HepG2 (cell line): Measurements from ENCODE around the gene PANX1. TPM values are rescaled to one million over a fixed set of nuclear protein-coding genes. Genes with fewer than 3 reads are reported as not detected.
A peak's percentile ranks its signal among the peaks of the same experiment; 100 is the strongest.

ENCODE experiments used
- CAMTA2 ChIP-seq: sonication (generic); formaldehyde crosslinking; IDR thresholded peaks from 2 replicates; pipeline ENCODE4 v1.4.0; 2020; ENCODE audit warnings: mild to moderate bottlenecking, missing genetic modification reagents, borderline replicate concordance
- ELF4 ChIP-seq: sonication (generic); formaldehyde crosslinking; IDR thresholded peaks from 2 replicates; pipeline ENCODE4 v1.5.0; 2020; ENCODE audit warnings: missing genetic modification reagents, mild to moderate bottlenecking, moderate library complexity, borderline replicate concordance
- ERF ChIP-seq: IDR thresholded peaks from 2 replicates; pipeline ENCODE4 v1.6.1; 2018; ENCODE audit warnings: missing biosample characterization, missing genetic modification reagents
- ETV5 ChIP-seq: IDR thresholded peaks from 2 replicates; pipeline ENCODE4 v1.6.1; 2018; ENCODE audit warnings: missing biosample characterization, missing genetic modification reagents, inconsistent platforms, borderline replicate concordance
- IKZF5 ChIP-seq: IDR thresholded peaks from 2 replicates; pipeline ENCODE4 v1.6.1; 2018; ENCODE audit warnings: missing genetic modification reagents, mild to moderate bottlenecking, missing compliant biosample characterization
- MXD4 ChIP-seq: IDR thresholded peaks from 2 replicates; pipeline ENCODE4 v1.6.1; 2016; ENCODE audit warnings: mild to moderate bottlenecking, missing biosample characterization, missing genetic modification reagents
- SKIL ChIP-seq: sonication (generic); formaldehyde crosslinking; IDR thresholded peaks from 2 replicates; pipeline ENCODE4 v1.8.0; 2022; ENCODE audit warnings: missing genetic modification reagents, mild to moderate bottlenecking, moderate library complexity, borderline replicate concordance
- ZNF274 ChIP-seq: sonication (generic); formaldehyde crosslinking; IDR thresholded peaks from 2 replicates; pipeline ENCODE4 v1.5.1; 2020; ENCODE audit warnings: mild to moderate bottlenecking, missing genetic modification reagents
- ZNF326 ChIP-seq: sonication (generic); formaldehyde crosslinking; IDR thresholded peaks from 2 replicates; pipeline ENCODE4 v1.4.0; 2020; ENCODE audit warnings: missing genetic modification reagents, borderline replicate concordance
- ZNF337 ChIP-seq: sonication (generic); formaldehyde crosslinking; IDR thresholded peaks from 2 replicates; pipeline ENCODE4 v1.5.1; 2020; ENCODE audit warnings: missing genetic modification reagents, low read depth, mild to moderate bottlenecking, borderline replicate concordance
- polyA plus RNA-seq, 8 experiments: library from polyadenylated mRNA; depleted of rRNA in 3 of 8; stranded (reverse) in 7 of 8; unstranded in 1 of 8; fragments of >200 nt; fragmentation: Illumina TruSeq in 4 of 8; extraction: Trizol in 4 of 8; gene quantifications; 2 replicates each; pipeline versions ENCODE4 v1.2.1 to v1.2.3, GENCODE V29; 2011 to 2016; ENCODE audit warnings: low read depth in 4 of 8, missing spikeins in 1 of 8, mixed read lengths in 1 of 8; ENCODE audit not compliant: insufficient read depth in 1 of 8
- total RNA-seq, 5 experiments: library from RNA; depleted of rRNA; stranded (reverse); fragments of >200 nt; fragmentation: Illumina TruSeq; extraction: Trizol; gene quantifications; 2 replicates each; pipeline ENCODE4 v1.2.3, GENCODE V29; 2016; ENCODE audit warnings: low read depth in 1 of 5
- TF ChIP-seq, protein P1 (sequence below): sonication (generic); formaldehyde crosslinking; IDR thresholded peaks from 2 replicates; pipeline ENCODE4 v1.4.0; 2020; ENCODE audit warnings: missing genetic modification reagents
- TF ChIP-seq, protein P2 (sequence below): sonication (generic); formaldehyde crosslinking; IDR thresholded peaks from 2 replicates; pipeline ENCODE4 v1.4.0; 2020; ENCODE audit warnings: missing genetic modification reagents
- TF ChIP-seq, protein P3 (sequence below): IDR thresholded peaks from 2 replicates; pipeline ENCODE4 v1.6.1; 2018; ENCODE audit warnings: missing genetic modification reagents
- TF ChIP-seq, protein P4 (sequence below): sonication (generic); formaldehyde crosslinking; IDR thresholded peaks from 2 replicates; pipeline ENCODE4 v1.8.1; 2023; ENCODE audit warnings: mild to moderate bottlenecking, missing genetic modification reagents

The PANX1 gene
- total and polyA plus RNA-seq, 2 of the 13 experiments (the other 11 are each of a cell fraction or from before 2014, with no cell fraction given), result 8.3 to 24.8 TPM

- TF ChIP-seq, protein P1, sequence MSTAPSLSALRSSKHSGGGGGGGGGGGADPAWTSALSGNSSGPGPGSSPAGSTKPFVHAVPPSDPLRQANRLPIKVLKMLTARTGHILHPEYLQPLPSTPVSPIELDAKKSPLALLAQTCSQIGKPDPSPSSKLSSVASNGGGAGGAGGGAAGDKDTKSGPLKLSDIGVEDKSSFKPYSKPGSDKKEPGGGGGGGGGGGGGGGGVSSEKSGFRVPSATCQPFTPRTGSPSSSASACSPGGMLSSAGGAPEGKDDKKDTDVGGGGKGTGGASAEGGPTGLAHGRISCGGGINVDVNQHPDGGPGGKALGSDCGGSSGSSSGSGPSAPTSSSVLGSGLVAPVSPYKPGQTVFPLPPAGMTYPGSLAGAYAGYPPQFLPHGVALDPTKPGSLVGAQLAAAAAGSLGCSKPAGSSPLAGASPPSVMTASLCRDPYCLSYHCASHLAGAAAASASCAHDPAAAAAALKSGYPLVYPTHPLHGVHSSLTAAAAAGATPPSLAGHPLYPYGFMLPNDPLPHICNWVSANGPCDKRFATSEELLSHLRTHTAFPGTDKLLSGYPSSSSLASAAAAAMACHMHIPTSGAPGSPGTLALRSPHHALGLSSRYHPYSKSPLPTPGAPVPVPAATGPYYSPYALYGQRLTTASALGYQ, result no peak
- 0 out of 2 replicates have a peak, but pooled peaks have one; percentile 12 for TF ChIP-seq CAMTA2
- 0 out of 2 replicates have a peak, but pooled peaks have one; percentile 4 for TF ChIP-seq MXD4 (CRISPR knock-in tag)
- TF ChIP-seq ETV5 (CRISPR knock-in tag), result no peak
- TF ChIP-seq, protein P2, sequence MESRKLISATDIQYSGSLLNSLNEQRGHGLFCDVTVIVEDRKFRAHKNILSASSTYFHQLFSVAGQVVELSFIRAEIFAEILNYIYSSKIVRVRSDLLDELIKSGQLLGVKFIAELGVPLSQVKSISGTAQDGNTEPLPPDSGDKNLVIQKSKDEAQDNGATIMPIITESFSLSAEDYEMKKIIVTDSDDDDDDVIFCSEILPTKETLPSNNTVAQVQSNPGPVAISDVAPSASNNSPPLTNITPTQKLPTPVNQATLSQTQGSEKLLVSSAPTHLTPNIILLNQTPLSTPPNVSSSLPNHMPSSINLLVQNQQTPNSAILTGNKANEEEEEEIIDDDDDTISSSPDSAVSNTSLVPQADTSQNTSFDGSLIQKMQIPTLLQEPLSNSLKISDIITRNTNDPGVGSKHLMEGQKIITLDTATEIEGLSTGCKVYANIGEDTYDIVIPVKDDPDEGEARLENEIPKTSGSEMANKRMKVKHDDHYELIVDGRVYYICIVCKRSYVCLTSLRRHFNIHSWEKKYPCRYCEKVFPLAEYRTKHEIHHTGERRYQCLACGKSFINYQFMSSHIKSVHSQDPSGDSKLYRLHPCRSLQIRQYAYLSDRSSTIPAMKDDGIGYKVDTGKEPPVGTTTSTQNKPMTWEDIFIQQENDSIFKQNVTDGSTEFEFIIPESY, result 0 out of 2 replicates have a peak, but pooled peaks have one; percentile 0
- no peak for TF ChIP-seq SKIL
- TF ChIP-seq, protein P3, sequence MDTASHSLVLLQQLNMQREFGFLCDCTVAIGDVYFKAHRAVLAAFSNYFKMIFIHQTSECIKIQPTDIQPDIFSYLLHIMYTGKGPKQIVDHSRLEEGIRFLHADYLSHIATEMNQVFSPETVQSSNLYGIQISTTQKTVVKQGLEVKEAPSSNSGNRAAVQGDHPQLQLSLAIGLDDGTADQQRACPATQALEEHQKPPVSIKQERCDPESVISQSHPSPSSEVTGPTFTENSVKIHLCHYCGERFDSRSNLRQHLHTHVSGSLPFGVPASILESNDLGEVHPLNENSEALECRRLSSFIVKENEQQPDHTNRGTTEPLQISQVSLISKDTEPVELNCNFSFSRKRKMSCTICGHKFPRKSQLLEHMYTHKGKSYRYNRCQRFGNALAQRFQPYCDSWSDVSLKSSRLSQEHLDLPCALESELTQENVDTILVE (CRISPR knock-in tag), result no peak
- TF ChIP-seq ERF, result peak; percentile 5; the same call in 1 of the 2 replicates
- TF ChIP-seq, protein P4, sequence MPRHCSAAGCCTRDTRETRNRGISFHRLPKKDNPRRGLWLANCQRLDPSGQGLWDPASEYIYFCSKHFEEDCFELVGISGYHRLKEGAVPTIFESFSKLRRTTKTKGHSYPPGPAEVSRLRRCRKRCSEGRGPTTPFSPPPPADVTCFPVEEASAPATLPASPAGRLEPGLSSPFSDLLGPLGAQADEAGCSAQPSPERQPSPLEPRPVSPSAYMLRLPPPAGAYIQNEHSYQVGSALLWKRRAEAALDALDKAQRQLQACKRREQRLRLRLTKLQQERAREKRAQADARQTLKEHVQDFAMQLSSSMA (CRISPR knock-in tag), result no peak
- no peak for TF ChIP-seq ZNF326 (CRISPR knock-in tag)
- 0 out of 2 replicates have a peak, but pooled peaks have one; percentile 4 for TF ChIP-seq ZNF274 (CRISPR knock-in tag)
- 0 out of 2 replicates have a peak, but pooled peaks have one; percentile 30 for TF ChIP-seq ZNF337 (CRISPR knock-in tag)
- TF ChIP-seq IKZF5 (CRISPR knock-in tag), result peak; percentile 18; the same call in 1 of the 2 replicates
- TF ChIP-seq ELF4, result no peak
These were observed 1.1 kb downstream of the PANX1 start (continued) for GRCh38 chr11:94129512-94130297.
